Mucosa of descending colon (tissue), 3 donors: ENCODE measurements around the gene KITLG. TPM values are rescaled to one million over a fixed set of nuclear protein-coding genes. Genes with fewer than 3 reads are reported as not detected.

ENCODE experiments used
- ATAC-seq: fragments of 200-7000 bp; cut with Tn5 transposase; one replicate; pipeline ENCODE4 v1.9.1; 2020; ENCODE audit warnings: mild to moderate bottlenecking, moderate library complexity
- DNase-seq, 3 donors: peaks; one replicate each; pipeline ENCODE4 v3.0.0-alpha.2; 2020
- H3K36me3 ChIP-seq: fragments of 200-600 bp; one replicate; pipeline ENCODE4 v1.8.0; 2021; ENCODE audit warnings: low read depth, mild to moderate bottlenecking
- H3K4me1 ChIP-seq: fragments of 200-600 bp; one replicate; pipeline ENCODE4 v1.8.0; 2021; ENCODE audit warnings: low read depth, mild to moderate bottlenecking
- H3K4me3 ChIP-seq: fragments of 200-600 bp; one replicate; pipeline ENCODE4 v1.8.0; 2021; ENCODE audit warnings: mild to moderate bottlenecking
- H3K9me3 ChIP-seq: fragments of 200-600 bp; one replicate; pipeline ENCODE4 v1.8.0; 2021; ENCODE audit warnings: mild to moderate bottlenecking
- intact Hi-C, 2 donors: fragments of 100-400 bp; cut with DNase I in 1 of 2; cut with micrococcal nuclease in 1 of 2; formaldehyde crosslinking; loops; one replicate each; pipeline versions ENCODE4 v1.11.0 to v1.11.1; 2022; cut with DNase I, micrococcal nuclease
- total RNA-seq, 3 donors: library from RNA; stranded (reverse); fragmentation: NEBNext Ultra II Directional in 2 of 3; extraction: Animal tissue kit (Norgen Biotek cat#: 25700) in 2 of 3; gene quantifications; one replicate each; pipeline versions ENCODE4 v1.2.1 to v1.2.4, GENCODE V29; 2021 to 2023
- TF ChIP-seq, protein P1 (sequence below): fragments of 200-600 bp; IDR thresholded peaks from one replicate; pipeline ENCODE4 v1.8.0; 2022; ENCODE audit warnings: antibody characterized with exemption, mild to moderate bottlenecking
- donor health status: DM: no; HTN: no; CAD: no; lungs with moderate emphysema.
- donor health status: DM: no; HTN: no; CAD: no.
- donor health status: DM: no; HTN: yes; CAD: no.

Gene KITLG
- total RNA-seq, 3 donors from 2014 or later = 28.5 to 96.2 (median 37.4) TPM

DNA sequence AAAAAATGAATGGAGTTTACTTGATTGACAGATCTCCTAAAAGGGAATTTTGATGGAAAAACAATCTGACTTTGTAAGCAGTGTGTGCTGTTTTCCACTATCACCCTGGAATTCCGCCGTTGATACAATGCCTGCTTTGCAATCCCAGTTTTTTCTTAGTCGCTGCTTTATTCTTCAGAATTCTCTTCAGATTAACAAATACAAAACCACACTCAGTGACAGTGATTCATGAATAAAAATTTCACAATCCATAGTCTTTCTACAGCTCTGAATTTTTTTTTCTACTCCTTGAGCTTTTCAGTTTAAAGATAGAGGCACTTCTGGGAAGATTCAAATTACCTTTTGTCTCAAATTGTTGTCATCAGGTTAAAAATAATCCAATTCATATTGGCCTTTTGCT lies 44.6 kb upstream of the KITLG start:
- intact Hi-C loops = no loop called here
- TF ChIP-seq, protein P1, sequence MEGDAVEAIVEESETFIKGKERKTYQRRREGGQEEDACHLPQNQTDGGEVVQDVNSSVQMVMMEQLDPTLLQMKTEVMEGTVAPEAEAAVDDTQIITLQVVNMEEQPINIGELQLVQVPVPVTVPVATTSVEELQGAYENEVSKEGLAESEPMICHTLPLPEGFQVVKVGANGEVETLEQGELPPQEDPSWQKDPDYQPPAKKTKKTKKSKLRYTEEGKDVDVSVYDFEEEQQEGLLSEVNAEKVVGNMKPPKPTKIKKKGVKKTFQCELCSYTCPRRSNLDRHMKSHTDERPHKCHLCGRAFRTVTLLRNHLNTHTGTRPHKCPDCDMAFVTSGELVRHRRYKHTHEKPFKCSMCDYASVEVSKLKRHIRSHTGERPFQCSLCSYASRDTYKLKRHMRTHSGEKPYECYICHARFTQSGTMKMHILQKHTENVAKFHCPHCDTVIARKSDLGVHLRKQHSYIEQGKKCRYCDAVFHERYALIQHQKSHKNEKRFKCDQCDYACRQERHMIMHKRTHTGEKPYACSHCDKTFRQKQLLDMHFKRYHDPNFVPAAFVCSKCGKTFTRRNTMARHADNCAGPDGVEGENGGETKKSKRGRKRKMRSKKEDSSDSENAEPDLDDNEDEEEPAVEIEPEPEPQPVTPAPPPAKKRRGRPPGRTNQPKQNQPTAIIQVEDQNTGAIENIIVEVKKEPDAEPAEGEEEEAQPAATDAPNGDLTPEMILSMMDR = no peak
- H3K9me3 ChIP-seq = no peaks in the 10 kb centered on the region

GRCh38 chr12:88623777-88624548 lies 43.7 kb upstream of the KITLG start:
- intact Hi-C loops = no loop called here
- ATAC-seq (no peak), DNase-seq (no peak)
- H3K4me3 ChIP-seq = no peak overlapping the region
- no peaks in the 10 kb centered on the region for H3K36me3 ChIP-seq
- H3K9me3 ChIP-seq = no peaks in the 10 kb centered on the region
- TF ChIP-seq, protein P1 = no peak
- H3K4me1 ChIP-seq = no peaks in the 10 kb centered on the region

More for the DNA sequence above, 44.6 kb upstream of the KITLG start:
- H3K4me3 ChIP-seq = no peak overlapping the region
- DNase-seq = no peak
- no peaks in the 10 kb centered on the region for H3K36me3 ChIP-seq
- no peak for ATAC-seq
- no peaks in the 10 kb centered on the region for H3K4me1 ChIP-seq

DNA sequence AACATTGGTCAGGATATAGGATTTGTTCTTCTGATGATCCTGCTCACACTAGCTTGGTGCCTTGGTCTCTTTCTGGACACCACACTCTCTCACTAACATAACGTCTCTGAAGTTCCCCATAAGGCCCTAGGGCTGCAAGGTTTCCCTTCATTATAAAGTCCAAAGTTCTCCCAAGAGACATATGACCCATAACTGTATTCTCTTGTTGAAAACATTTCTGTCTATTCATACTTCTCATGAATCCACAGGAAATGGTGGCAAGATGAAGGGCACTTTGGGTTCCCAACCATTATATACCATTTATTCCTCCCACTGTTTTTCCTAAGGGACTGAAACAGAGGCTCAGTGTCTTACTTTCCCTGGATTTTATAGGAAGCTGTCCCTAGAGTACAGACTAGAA lies 37.1 kb upstream of the KITLG start:
- Histone ChIP-seq H3K36me3 (peaks cover 4% of the 10 kb centered on the region), H3K4me1 (no peaks in the 10 kb centered on the region), H3K9me3 (no peaks in the 10 kb centered on the region), H3K4me3 (no peak overlapping the region)
- ATAC-seq = no peak
- intact Hi-C loops = no loop called here
- no peak for DNase-seq
- TF ChIP-seq, protein P1 = no peak

- H3K9me3 ChIP-seq = no peaks in the 10 kb centered on the region
- ATAC-seq (no peak), DNase-seq (no peak)
- TF ChIP-seq, protein P1 = no peak
- intact Hi-C loops = no loop called here
- peaks cover 4% of the 10 kb centered on the region for H3K36me3 ChIP-seq
- no peak overlapping the region for H3K4me3 ChIP-seq
- no peaks in the 10 kb centered on the region for H3K4me1 ChIP-seq
These were observed 35.2 kb upstream of the KITLG start for GRCh38 chr12:88615490-88615889.

DNA sequence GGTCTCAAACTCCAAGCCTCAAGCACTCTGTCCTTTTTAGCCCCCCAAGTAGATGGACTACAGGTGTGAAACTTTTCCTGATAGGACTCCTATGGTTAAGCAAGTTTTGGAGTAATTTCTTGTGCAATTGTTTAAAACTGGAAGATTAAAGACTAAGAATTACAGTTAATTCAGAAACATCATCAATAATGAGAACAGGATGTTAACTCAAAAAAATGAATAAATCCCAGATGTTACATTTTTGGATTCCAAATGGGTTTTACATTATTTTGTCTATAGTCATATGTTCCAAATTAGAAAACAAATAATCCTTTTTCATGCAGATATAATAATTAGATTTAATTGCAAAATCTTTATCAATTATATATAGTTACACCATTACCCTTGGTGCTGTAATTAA lies 24.4 kb upstream of the KITLG start:
- no peak for DNase-seq

More for the DNA sequence above, 24.4 kb upstream of the KITLG start:
- intact Hi-C loops = no loop called here
- Histone ChIP-seq H3K4me3 (no peak overlapping the region), H3K4me1 (no peaks in the 10 kb centered on the region), H3K9me3 (peaks cover under 1% of the 10 kb centered on the region), H3K36me3 (no peaks in the 10 kb centered on the region)
- no peak for ATAC-seq
- TF ChIP-seq, protein P1 = no peak
